H1 (cell line): Measurements from ENCODE around the gene BCAS3. TPM values are rescaled to one million over a fixed set of nuclear protein-coding genes. Genes with fewer than 3 reads are reported as not detected.

Experiments
- CTCF ChIA-PET: fragments of 300-600 bp; sonication (Branson Sonifier 250); formaldehyde crosslinking; loops from one replicate; lab custom pipeline; 2021; ENCODE audit not compliant: partially characterized antibody; lab: Charles Lee
- POLR2A ChIA-PET: fragments of 300-600 bp; sonication (Branson Sonifier 250); formaldehyde crosslinking; loops from one replicate; lab custom pipeline; 2021; ENCODE audit warnings: inconsistent platforms; ENCODE audit not compliant: partially characterized antibody; lab: Charles Lee
- DNase-seq, 2 experiments: peaks; one replicate each; pipeline versions ENCODE4 v3.0.0 to v3.0.0-alpha.2; 2010 to 2022; ENCODE audit warnings: low spot score in 2 of 2, low read depth in 1 of 2, mixed read lengths in 1 of 2
- FAIRE-seq: peaks from 2 replicates; lab custom pipeline; 2011; peaks lifted over from hg19 to GRCh38; lab: Jason Lieb, UNC
- H2AFZ ChIP-seq: 2 replicates; pipeline ENCODE4 v1.8.1; 2012; ENCODE audit warnings: low read length, inconsistent platforms
- H2AK5ac ChIP-seq: 2 replicates; pipeline ENCODE4 v1.6.1; 2013; ENCODE audit warnings: low read depth, low read length
- H2BK120ac ChIP-seq: replicated peaks from 2 replicates; pipeline ENCODE3; 2013; ENCODE audit warnings: low read depth, low read length, inconsistent platforms
- H2BK12ac ChIP-seq: 2 replicates; pipeline ENCODE4 v1.6.1; 2013; ENCODE audit warnings: low read depth, low read length
- H2BK15ac ChIP-seq: 2 replicates; pipeline ENCODE4 v1.6.1; 2013; ENCODE audit warnings: low read length
- H2BK20ac ChIP-seq: 2 replicates; pipeline ENCODE4 v1.6.1; 2013; ENCODE audit warnings: low read length
- H2BK5ac ChIP-seq: 2 replicates; pipeline ENCODE4 v1.6.1; 2013; ENCODE audit warnings: low read depth, low read length
- H3K14ac ChIP-seq: 2 replicates; pipeline ENCODE4 v1.6.1; 2013; ENCODE audit warnings: inconsistent platforms; ENCODE audit not compliant: insufficient read length
- H3K18ac ChIP-seq: 2 replicates; pipeline ENCODE4 v1.6.1; 2013; ENCODE audit warnings: low read length; ENCODE audit errors: extremely low read depth
- H3K23ac ChIP-seq: 2 replicates; pipeline ENCODE4 v1.6.1; 2013; ENCODE audit warnings: inconsistent platforms; ENCODE audit not compliant: insufficient read length
- H3K23me2 ChIP-seq: 2 replicates; pipeline ENCODE4 v1.6.1; 2013; ENCODE audit warnings: low read depth, low read length
- H3K27ac ChIP-seq: 2 replicates; pipeline ENCODE4 v1.6.1; 2011; ENCODE audit warnings: low read depth, low read length, inconsistent platforms
- H3K27me3 ChIP-seq, 4 experiments: replicated peaks in 1 of 4; 1 replicate in 1 of 4; 2 replicates in 3 of 4; pipeline versions ENCODE4 v1.6.1 to v1.8.1; 2011 to 2013; ENCODE audit warnings: low read length in 3 of 4, mild to moderate bottlenecking in 3 of 4, inconsistent platforms in 2 of 4, mixed read lengths in 2 of 4, moderate library complexity in 1 of 4; ENCODE audit not compliant: control insufficient read depth in 3 of 4, insufficient read depth in 3 of 4; ENCODE audit errors: extremely low read depth in 1 of 4
- H3K36me3 ChIP-seq, 4 experiments: 2 replicates each; pipeline versions ENCODE4 v1.6.1 to v1.8.1; 2011 to 2013; ENCODE audit warnings: mild to moderate bottlenecking in 4 of 4, low read length in 3 of 4, moderate library complexity in 2 of 4, control low read depth in 1 of 4, inconsistent platforms in 1 of 4; ENCODE audit not compliant: insufficient read depth in 4 of 4, control insufficient read depth in 2 of 4
- H3K4ac ChIP-seq: replicated peaks from 2 replicates; pipeline ENCODE3; 2013; ENCODE audit warnings: low read length, low read depth, mixed read lengths, inconsistent platforms; ENCODE audit not compliant: insufficient read length
- H3K4me1 ChIP-seq, 4 experiments: replicated peaks in 1 of 4; 1 replicate in 1 of 4; 2 replicates in 3 of 4; pipeline versions ENCODE4 v1.6.1 to v1.8.1; 2011 to 2013; ENCODE audit warnings: low read length in 3 of 4, inconsistent platforms in 2 of 4, mixed read lengths in 1 of 4; ENCODE audit not compliant: insufficient read depth in 4 of 4, control insufficient read depth in 3 of 4
- H3K4me2 ChIP-seq, 2 experiments: 2 replicates each; pipeline versions ENCODE4 v1.6.1 to v1.8.1; 2011 to 2013; ENCODE audit warnings: low read depth in 2 of 2, low read length in 2 of 2, control low read depth in 1 of 2, inconsistent platforms in 1 of 2, mild to moderate bottlenecking in 1 of 2; ENCODE audit not compliant: insufficient read depth in 1 of 2
- H3K4me3 ChIP-seq, 4 experiments: fragments of 200-600, 300-600 bp in 1 of 4; sonication (generic), shearing (Covaris generic), sonication (Bioruptor Twin) in 1 of 4; 2 replicates each; pipeline versions ENCODE4 v1.5.1 to v1.8.1; 2011 to 2016; ENCODE audit warnings: low read length in 4 of 4, low read depth in 3 of 4, control low read depth in 2 of 4, inconsistent platforms in 2 of 4, mild to moderate bottlenecking in 2 of 4, mixed read lengths in 1 of 4, moderate library complexity in 1 of 4; ENCODE audit not compliant: insufficient read depth in 2 of 4; ENCODE audit errors: extremely low read depth in 1 of 4
- H3K56ac ChIP-seq: replicated peaks from 2 replicates; pipeline ENCODE3; 2013; ENCODE audit warnings: low read depth, mild to moderate bottlenecking, mixed read lengths, low read length, inconsistent platforms; ENCODE audit not compliant: insufficient read length
- H3K79me1 ChIP-seq: 2 replicates; pipeline ENCODE4 v1.6.1; 2013; ENCODE audit warnings: low read depth, low read length, control low read depth
- H3K79me2 ChIP-seq, 2 experiments: 2 replicates each; pipeline versions ENCODE4 v1.6.1 to v1.8.1; 2012 to 2013; ENCODE audit warnings: low read length in 2 of 2, mild to moderate bottlenecking in 2 of 2, inconsistent platforms in 1 of 2; ENCODE audit not compliant: insufficient read depth in 2 of 2, control insufficient read depth in 1 of 2
- H3K9ac ChIP-seq, 4 experiments: replicated peaks in 1 of 4; 1 replicate in 1 of 4; 2 replicates in 3 of 4; pipeline versions ENCODE4 v1.6.1 to v1.8.1; 2011 to 2013; ENCODE audit warnings: low read depth in 3 of 4, low read length in 3 of 4, control low read depth in 2 of 4, mild to moderate bottlenecking in 2 of 4, moderate library complexity in 2 of 4, inconsistent platforms in 1 of 4; ENCODE audit errors: extremely low read depth in 1 of 4
- H3K9me3 ChIP-seq, 2 experiments: 2 replicates each; pipeline versions ENCODE4 v1.6.1 to v1.8.1; 2012 to 2013; ENCODE audit warnings: mild to moderate bottlenecking in 2 of 2, moderate library complexity in 2 of 2, control low read depth in 1 of 2, inconsistent platforms in 1 of 2, low read depth in 1 of 2, low read length in 1 of 2, mixed read lengths in 1 of 2; ENCODE audit not compliant: insufficient read depth in 2 of 2
- H4K20me1 ChIP-seq, 2 experiments: replicated peaks in 1 of 2; 2 replicates each; pipeline versions ENCODE3 to v1.8.1; 2011 to 2013; ENCODE audit warnings: inconsistent platforms in 2 of 2, low read length in 2 of 2, mild to moderate bottlenecking in 1 of 2; ENCODE audit not compliant: insufficient read depth in 2 of 2, control insufficient read depth in 1 of 2
- H4K5ac ChIP-seq: 2 replicates; pipeline ENCODE4 v1.6.1; 2013; ENCODE audit warnings: low read length, low read depth, mixed read lengths, inconsistent platforms; ENCODE audit not compliant: insufficient read length
- H4K8ac ChIP-seq: 2 replicates; pipeline ENCODE4 v1.8.0; 2013; ENCODE audit warnings: mild to moderate bottlenecking, moderate library complexity, low read length, inconsistent platforms; ENCODE audit not compliant: insufficient read depth; ENCODE audit errors: extremely low read depth
- H4K91ac ChIP-seq: replicated peaks from 2 replicates; pipeline ENCODE3; 2013; ENCODE audit warnings: low read length, mixed read lengths, inconsistent platforms; ENCODE audit not compliant: insufficient read length
- CEBPB ChIP-seq: IDR thresholded peaks from 2 replicates; pipeline ENCODE4 v1.6.1; 2012; ENCODE audit warnings: low read depth, low read length
- CREB1 ChIP-seq: IDR thresholded peaks from 2 replicates; pipeline ENCODE4 v1.6.1; 2012; ENCODE audit warnings: inconsistent platforms
- FOSL1 ChIP-seq: IDR thresholded peaks from 2 replicates; pipeline ENCODE4 v1.6.1; 2011; ENCODE audit warnings: mild to moderate bottlenecking, low read depth, low read length, moderate library complexity; ENCODE audit not compliant: insufficient read depth
- GTF2F1 ChIP-seq: IDR thresholded peaks from 2 replicates; pipeline ENCODE4 v1.6.1; 2012; ENCODE audit warnings: low read depth, low read length, improper control_type of control experiment, borderline replicate concordance
- HDAC2 ChIP-seq, 2 experiments: fragments of 300-600 bp in 1 of 2; sonication (generic) in 1 of 2; IDR thresholded peaks; 2 replicates each; pipeline ENCODE4 v1.6.1; 2011 to 2012; ENCODE audit warnings: low read depth in 2 of 2, low read length in 2 of 2, mild to moderate bottlenecking in 2 of 2, moderate library complexity in 2 of 2, borderline replicate concordance in 1 of 2, inconsistent platforms in 1 of 2
- KDM5A ChIP-seq: fragments of 200-600 bp; IDR thresholded peaks from 2 replicates; pipeline ENCODE4 v1.7.1; 2012; ENCODE audit warnings: mild to moderate bottlenecking, low read length, inconsistent platforms, mixed read lengths
- POLR2AphosphoS5 ChIP-seq: IDR thresholded peaks from 2 replicates; pipeline ENCODE4 v1.6.1; 2011; ENCODE audit warnings: low read depth, low read length
- SIX5 ChIP-seq: IDR thresholded peaks from 2 replicates; pipeline ENCODE4 v1.6.1; 2011; ENCODE audit warnings: mild to moderate bottlenecking, low read depth, low read length
- TAF1 ChIP-seq: IDR thresholded peaks from 2 replicates; pipeline ENCODE4 v1.6.1; 2011; ENCODE audit warnings: mild to moderate bottlenecking, low read depth, low read length
- TEAD4 ChIP-seq: IDR thresholded peaks from 2 replicates; pipeline ENCODE4 v1.6.1; 2012; ENCODE audit warnings: low read depth, low read length, inconsistent platforms, mixed read lengths
- WGBS, 2 experiments: shearing (Covaris generic) in 1 of 2; methylation state at CpG; one replicate each; pipeline versions ENCODE4 v1.1.6 to v1.1.7; 2013 to 2015; ENCODE audit warnings: low lambda C conversion rate in 2 of 2, mixed read lengths in 2 of 2, inconsistent platforms in 1 of 2, low coverage in 1 of 2, missing lambda C conversion rate in 1 of 2; ENCODE audit not compliant: insufficient replicate concordance in 2 of 2, insufficient coverage in 1 of 2, insufficient read length in 1 of 2; ENCODE audit errors: extremely low coverage in 1 of 2, missing lambda C conversion rate in 1 of 2; 5-methylcytosine and 5-hydroxymethylcytosine counted together
- polyA plus RNA-seq, 7 experiments: library from polyadenylated mRNA; depleted of rRNA in 3 of 7; stranded (reverse) in 5 of 7; unstranded in 2 of 7; fragments of >200 nt in 5 of 7; fragments of 200-250 nt in 2 of 7; gene quantifications; 1 replicate in 5 of 7; 2 replicates in 1 of 7; 4 replicates in 1 of 7; pipeline versions ENCODE4 v1.2.1 to v1.2.3, GENCODE V29; 2011 to 2013; ENCODE audit warnings: missing spikeins in 2 of 7, mixed read lengths in 2 of 7
- total RNA-seq: library from RNA; stranded (reverse); fragmentation: NEBNext Ultra II Directional; extraction: Animal tissue kit (Norgen Biotek cat#: 25700); gene quantifications from 2 replicates; pipeline ENCODE4 v1.2.1, GENCODE V29; 2021
- TF ChIP-seq, protein P1 (sequence below), 3 experiments: IDR thresholded peaks; 1 replicate in 2 of 3; 2 replicates in 1 of 3; pipeline versions ENCODE4 v1.5.1 to v1.6.1; 2011; ENCODE audit warnings: low read length in 3 of 3, mild to moderate bottlenecking in 3 of 3, inconsistent platforms in 2 of 3, low read depth in 1 of 3, moderate library complexity in 1 of 3; ENCODE audit not compliant: insufficient read depth in 1 of 3; ENCODE audit errors: control extremely low read depth in 1 of 3
- TF ChIP-seq, protein P2 (sequence below): IDR thresholded peaks from 2 replicates; pipeline ENCODE4 v1.6.1; 2011; ENCODE audit warnings: low read length, improper control_type of control experiment

The BCAS3 gene
- total and polyA plus RNA-seq, 2 of the 8 experiments (the other 6 are each of a cell fraction or from before 2014, with no cell fraction given): 9.9 to 13.3 TPM

DNA sequence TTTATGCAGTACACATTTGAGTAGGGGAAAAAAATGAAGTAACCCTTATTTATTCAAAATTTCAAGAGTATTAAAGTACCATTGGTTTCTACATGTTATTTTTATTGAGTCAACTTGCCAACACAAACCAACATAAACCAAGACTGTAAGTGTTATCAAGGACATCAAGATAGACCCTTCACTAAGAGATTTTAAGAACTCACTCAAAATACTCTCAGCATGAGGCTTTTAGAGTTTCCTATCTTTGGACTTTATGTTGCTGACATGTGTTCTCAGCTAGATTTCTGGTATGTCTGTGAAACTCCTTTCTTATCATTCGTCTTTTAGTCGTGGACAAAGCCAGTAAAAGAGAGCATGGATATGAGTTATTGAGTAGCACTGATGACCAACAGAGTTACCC is 509.4 kb downstream of the BCAS3 start:
- Histone ChIP-seq H2BK12ac (no peak overlapping the region), H3K56ac (no peak overlapping the region), H2BK20ac (no peak overlapping the region), H3K18ac (no peak overlapping the region), H2AK5ac (no peak overlapping the region), H4K91ac (no peak overlapping the region), H3K4me1 (no peaks in the 10 kb centered on the region; a peak in 1 of 7 replicates), H2BK5ac (no peak overlapping the region), H3K9ac (no peak overlapping the region), H2BK15ac (no peak overlapping the region), H3K4me3 (no peak overlapping the region), H2BK120ac (no peak overlapping the region), H4K20me1 (no peaks in the 10 kb centered on the region), H3K27ac (no peak overlapping the region), H4K8ac (no peak overlapping the region), H3K14ac (no peak overlapping the region), H3K4me2 (no peak overlapping the region), H3K4ac (no peak overlapping the region), H3K79me1 (no peaks in the 10 kb centered on the region), H3K23ac (no peak overlapping the region), H3K79me2 (no peaks in the 10 kb centered on the region), H3K27me3 (no peaks in the 10 kb centered on the region), H2AFZ (no peak overlapping the region), H3K36me3 (no peaks in the 10 kb centered on the region), H3K23me2 (no peaks in the 10 kb centered on the region), H4K5ac (no peak overlapping the region), H3K9me3 (no peaks in the 10 kb centered on the region)
- POLR2A ChIA-PET: no interaction called here
- FAIRE-seq (no peak), DNase-seq (no peak)
- CTCF ChIA-PET: interaction anchor here (0.8 kb wide), 1 partner anchor 83 kb away, joined by 3 read pairs; no protein-coding TSS in a partner anchor
- WGBS, 2 experiments: 91% methylated on average over 2 of the region's 2 CpGs; no CpG with 5 or more reads in 1 of the 2 experiments
- TF ChIP-seq TAF1 (no peak), CEBPB (no peak), GTF2F1 (no peak), KDM5A (no peak), HDAC2 (IDR thresholded peaks at IDR 0.05; ENCODE audit: borderline replicate concordance in 1 of 2, low read depth in 2 of 2, low read length in 2 of 2) (no peak), POLR2AphosphoS5 (no peak), CREB1 (no peak), TEAD4 (no peak), FOSL1 (no peak), SIX5 (no peak)
- TF ChIP-seq, protein P1, sequence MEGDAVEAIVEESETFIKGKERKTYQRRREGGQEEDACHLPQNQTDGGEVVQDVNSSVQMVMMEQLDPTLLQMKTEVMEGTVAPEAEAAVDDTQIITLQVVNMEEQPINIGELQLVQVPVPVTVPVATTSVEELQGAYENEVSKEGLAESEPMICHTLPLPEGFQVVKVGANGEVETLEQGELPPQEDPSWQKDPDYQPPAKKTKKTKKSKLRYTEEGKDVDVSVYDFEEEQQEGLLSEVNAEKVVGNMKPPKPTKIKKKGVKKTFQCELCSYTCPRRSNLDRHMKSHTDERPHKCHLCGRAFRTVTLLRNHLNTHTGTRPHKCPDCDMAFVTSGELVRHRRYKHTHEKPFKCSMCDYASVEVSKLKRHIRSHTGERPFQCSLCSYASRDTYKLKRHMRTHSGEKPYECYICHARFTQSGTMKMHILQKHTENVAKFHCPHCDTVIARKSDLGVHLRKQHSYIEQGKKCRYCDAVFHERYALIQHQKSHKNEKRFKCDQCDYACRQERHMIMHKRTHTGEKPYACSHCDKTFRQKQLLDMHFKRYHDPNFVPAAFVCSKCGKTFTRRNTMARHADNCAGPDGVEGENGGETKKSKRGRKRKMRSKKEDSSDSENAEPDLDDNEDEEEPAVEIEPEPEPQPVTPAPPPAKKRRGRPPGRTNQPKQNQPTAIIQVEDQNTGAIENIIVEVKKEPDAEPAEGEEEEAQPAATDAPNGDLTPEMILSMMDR (IDR thresholded peaks at IDR 0.05; ENCODE audit: control extremely low read depth in 1 of 3, insufficient read depth in 1 of 3, low read depth in 1 of 3, low read length in 3 of 3): no peak
- TF ChIP-seq, protein P2, sequence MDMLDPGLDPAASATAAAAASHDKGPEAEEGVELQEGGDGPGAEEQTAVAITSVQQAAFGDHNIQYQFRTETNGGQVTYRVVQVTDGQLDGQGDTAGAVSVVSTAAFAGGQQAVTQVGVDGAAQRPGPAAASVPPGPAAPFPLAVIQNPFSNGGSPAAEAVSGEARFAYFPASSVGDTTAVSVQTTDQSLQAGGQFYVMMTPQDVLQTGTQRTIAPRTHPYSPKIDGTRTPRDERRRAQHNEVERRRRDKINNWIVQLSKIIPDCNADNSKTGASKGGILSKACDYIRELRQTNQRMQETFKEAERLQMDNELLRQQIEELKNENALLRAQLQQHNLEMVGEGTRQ: no peak
